NCI-H1436 (cell line): ENCODE results near the gene CDH2.

Experiments used
- DNase-seq: peaks from one replicate; lab custom pipeline; 2025; lab: John Stamatoyannopoulos, UW

CDH2 gene

DNA sequence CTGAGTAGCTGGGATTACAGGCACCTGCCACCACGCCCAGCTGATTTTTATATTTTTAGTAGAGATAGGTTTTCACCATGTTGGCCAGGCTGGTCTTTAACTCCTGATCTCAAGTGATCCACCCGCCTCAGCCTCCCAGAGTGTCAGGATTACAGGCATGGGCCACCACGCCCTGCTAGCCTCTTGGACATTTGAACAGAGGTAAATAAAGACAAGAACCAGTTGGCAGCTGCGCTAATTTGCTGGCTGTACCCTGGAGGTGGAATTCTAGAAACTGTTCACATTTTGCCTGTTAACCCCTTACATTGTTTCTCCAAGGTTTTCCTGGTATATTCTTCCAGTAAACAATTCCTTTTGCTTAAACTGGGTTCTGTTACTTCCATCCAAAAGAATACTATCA is 132.9 kb downstream of the CDH2 start:
- DNase-seq: no peak

DNA sequence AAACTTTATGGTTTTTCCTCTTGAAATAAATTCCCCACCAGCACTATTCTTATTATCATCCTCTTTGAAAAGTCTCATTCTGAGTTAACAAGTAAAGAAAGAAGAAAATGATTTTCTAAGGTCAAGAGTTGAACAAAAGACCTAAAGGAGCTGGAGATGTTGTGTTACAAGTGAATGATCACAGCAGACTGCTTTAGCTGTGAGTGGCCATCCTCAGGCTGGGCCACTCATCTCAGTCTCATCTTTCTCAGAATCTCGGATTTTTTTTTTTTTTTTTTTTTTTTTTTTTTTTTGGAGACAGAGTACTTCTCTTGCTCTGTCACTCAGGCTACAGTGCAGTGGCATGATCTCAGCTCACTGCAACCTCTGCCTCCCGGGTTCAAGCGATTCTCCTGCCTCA is 133.3 kb downstream of the CDH2 start:
- no peak for DNase-seq

DNA sequence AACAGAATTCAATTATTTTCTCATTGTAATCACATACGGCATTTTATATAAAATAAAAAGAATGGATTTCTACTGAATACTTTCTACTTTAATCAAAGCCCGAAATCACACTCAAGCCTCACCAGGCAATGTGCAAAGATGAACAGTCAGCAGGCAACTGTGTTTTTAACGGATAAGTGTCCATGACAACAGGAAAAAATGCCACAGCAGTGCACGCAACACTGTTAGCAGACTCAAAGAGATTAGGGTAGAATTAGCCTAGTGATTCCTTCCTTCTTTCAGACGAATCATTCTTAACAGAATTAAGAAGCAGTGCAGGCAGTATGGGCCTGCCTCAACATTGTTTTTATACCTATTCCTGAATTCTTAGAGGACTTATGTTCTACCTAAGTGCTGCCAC is 135.6 kb downstream of the CDH2 start:
- no peak for DNase-seq

DNA sequence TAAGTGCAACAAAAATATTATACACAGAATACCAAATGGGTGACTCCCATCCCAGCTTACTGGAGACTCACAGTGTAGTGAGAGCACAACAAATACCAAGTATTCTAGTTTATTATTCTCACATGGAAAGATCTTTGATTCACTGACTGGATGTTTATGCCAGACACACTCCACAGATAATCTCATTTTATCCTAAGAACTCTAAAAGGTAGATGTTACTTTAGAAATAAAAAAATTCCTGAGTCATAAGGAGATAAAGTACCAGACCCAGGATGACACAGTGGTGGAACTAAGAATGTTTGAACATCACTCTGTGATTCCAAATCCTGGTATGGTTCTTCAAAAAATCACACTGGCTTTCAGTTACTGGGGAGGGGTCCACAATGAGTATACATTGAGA is 136.2 kb downstream of the CDH2 start:
- DNase-seq: no peak

DNA sequence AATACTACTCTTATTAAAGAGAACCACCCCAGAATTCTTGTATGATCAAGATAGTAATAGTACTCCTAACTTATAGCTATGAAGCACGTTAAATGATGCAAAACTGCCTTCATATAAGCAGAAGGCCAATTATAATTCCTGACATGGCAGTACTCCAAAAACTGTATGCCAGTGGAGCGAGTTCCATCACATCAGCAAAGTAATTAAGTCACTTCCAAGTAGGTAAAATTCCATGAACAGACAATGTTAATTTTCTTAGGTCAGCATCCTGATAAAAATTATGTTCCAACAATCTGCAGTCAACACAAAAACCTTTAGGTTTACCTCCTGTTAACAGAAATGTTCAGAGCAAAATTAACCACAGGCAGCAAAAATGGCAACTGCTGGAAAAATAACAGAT is 136.7 kb downstream of the CDH2 start:
- no peak for DNase-seq

DNA sequence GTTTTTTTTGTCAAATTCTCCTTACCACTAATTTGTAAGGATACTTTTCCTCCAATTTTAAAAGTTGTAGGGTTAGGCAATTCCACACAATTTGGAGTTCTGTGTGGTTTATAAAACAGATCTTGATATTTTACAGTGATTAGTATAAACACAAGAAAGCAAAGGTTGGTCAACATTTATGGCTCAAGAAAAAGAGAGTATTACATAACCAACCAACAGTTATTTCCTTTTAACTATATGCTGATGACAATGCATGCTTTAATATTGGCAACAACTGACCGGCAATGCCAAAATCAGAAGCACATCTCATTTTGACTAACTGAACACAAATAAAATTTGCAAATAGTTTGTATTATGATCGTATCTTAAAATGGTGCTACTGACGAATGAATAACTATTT is 137.2 kb downstream of the CDH2 start:
- DNase-seq: no peak

DNA sequence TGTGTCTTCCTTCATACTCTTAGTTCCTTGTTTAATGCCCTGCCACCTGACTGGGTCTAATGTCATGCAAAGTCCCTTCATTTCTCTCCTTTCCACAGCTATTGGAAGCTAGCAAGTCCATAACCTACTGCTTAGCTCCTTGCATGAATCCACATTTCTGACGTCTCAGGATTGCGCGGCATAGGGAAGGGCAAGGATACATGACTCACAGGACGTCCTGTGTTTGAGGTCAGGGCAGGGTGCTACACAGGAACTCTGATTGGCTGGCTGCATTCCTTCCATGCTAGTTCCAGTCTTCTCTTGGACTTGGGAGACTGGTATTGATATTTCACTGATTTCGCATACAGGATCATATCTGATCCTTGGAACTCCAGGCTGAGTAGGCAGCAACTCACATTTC is 137.9 kb downstream of the CDH2 start:
- no peak for DNase-seq

DNA sequence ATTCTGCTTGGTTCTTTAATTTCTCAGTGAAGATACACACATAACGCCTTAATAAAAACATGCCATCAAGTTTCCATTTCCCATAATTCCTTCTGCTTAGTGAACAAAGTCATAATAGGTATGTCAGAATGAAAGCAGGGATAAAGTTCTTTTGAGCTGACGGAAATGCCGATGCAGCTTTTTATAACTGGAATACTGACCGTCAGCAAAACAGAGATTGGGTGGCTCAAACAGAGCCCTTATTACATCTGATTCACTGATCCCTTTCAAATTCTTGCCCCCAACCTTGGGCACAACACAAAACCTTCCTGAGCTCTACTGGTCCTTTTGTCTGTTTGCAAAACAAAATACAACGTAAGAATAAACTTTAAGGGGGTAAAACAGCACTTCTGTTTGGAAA is 140.4 kb downstream of the CDH2 start:
- DNase-seq: no peak

DNA sequence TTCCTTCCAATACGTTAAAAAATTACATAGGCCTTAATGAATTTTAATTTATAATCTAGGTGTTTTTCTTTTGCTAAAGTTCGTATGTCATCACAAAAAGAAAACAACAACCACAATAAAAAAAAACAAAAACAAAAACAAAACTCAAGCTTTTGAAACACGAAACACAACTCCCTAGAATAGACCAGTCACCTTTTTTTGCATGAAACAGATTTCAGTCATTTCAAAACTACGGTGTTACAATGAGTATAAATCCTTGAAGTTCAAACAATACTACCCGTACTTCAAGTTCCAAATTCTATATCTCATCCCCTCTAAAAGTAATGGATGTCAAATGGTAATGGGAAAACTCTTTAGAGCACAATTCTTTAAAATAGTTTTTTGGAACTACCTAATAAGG is 142.4 kb downstream of the CDH2 start:
- no peak for DNase-seq

DNA sequence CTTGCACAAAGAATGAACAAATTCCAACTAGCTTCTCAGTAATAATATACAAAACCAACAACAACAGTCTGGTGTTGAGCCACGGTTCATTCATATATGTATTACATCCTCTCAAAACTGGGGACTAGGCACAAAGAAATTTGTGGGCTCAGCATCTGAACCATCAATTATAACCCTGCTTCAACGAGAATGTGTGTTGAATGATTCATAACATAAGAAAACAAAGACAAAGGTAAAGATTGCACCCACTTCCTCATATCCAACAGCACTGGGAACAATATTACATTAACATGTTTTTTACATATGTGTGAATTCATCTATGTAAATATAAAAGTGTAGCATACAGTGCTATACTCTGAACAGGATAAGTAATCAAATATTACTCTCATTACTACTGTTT is 144.8 kb downstream of the CDH2 start:
- no peak for DNase-seq

DNA sequence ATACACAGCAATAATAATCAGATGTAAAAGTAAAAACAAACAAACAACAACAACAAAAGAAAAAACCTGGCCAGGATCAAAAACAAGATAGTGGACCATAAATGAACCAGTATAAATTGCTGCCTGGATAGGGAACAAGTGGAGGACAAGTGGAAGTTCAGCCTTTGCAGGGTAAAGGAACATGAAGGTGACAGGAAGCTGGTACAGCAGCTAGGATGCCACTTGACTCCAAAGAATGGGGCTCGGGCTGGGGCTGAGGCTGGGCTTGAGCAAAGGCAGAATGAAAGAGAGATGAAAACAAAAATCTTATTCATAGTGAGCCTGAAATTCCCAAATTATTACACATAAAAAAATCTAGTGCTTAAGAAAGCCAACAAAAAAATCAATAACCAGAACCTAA is 146.5 kb downstream of the CDH2 start:
- no peak for DNase-seq

DNA sequence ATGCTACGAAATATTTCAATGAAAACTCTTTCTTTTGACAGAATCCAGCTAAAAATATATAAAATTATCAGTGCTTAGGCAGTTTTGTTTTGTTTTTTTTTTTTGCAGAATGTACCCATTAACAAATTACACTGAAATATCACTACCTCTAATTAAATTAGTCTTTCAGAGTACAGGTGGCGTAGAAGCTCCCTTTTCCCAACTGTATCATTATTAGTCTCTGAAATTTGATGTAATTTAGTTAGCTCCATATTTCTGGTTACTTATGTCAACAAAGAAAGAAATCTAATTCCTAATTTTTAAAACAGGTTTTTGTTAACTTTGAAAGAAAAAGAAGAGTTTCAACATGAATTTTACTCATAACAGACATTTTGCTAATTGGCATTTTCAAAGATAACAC is 149.2 kb downstream of the CDH2 start:
- DNase-seq: no peak

DNA sequence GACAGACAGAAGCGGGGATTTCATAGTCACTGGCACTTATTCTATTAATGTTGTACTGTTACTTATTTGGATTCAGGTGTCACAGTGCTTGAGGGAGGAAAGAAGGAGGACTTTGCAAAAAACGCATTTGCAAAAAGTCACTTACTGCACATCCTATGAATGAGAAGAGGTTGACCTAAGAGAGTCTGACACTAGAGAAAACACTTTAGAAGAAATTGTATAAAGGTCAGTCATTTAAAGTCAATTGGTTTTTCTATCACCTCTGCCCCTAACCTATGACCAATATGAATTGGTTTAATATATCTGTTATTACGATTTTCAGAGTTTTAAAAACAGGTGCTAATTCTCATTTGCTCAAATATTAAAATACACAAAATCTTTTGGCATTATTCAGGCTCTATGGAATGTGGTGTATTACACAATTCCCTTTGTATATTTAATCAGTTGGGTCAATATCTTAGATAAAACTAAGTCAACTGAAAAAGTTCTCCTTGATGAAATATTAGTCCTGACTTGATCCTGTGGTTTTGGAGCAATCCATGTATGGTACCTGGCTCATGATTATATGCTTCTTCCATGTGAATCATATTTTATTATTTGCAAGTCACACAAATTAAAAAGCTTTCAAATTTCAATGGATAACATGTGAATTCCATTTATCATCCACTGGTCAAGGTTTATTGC is 157.4 kb downstream of the CDH2 start:
- no peak for DNase-seq

DNA sequence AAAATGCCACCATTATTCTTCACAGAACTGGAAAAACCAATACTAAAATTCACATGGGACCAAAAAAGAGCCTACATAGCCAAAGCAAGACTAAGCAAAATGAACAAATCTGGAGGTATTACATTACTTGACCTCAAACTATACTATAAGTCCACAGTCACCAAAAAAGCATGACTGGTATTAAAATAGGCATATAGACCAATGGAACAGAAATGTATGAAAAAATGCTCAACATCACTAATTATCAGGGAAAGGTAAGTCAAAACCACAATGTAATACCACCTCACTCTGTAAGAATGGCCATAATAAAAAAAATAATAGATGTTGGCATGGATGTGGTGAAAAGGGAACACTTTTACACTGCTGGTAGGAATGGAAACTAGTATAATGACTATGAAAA is 158.6 kb downstream of the CDH2 start:
- no peak for DNase-seq

DNA sequence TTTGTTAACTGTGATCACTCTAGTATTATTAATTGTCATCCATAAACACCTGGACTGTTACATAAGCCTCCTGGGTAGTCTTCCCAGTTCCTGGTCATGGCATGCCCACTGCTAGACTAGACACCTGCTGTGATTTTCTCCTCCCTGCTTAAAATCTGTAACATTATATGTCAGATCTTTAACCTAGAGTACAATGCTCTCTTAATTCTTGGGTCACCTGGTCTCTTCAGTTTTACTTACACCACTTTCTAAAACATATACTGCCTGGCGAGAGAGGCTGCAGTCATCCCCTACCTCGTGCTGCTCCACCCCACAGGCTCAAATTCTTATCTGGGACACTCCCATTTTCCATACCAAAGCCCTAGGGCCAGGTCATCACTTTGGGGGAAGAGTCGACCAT is 161.3 kb downstream of the CDH2 start:
- no peak for DNase-seq

DNA sequence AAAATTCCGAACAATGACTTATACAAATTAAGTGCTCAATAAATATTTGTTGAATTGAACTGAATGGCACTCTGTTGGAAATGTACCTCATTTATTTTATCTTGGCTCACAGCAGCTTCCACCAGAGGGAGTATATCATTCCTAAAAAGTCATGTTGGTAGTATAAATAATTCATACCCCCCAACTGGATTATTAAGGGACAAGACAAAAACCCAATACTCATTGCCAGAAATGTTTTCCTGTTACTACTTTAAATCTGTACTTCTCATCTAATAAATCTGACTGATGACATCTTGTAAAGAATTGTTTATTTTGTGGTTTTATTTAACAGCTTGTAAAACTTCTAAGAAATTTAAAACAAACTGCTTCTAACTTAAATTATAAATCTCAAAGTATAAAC is 163.9 kb downstream of the CDH2 start:
- DNase-seq: no peak

DNA sequence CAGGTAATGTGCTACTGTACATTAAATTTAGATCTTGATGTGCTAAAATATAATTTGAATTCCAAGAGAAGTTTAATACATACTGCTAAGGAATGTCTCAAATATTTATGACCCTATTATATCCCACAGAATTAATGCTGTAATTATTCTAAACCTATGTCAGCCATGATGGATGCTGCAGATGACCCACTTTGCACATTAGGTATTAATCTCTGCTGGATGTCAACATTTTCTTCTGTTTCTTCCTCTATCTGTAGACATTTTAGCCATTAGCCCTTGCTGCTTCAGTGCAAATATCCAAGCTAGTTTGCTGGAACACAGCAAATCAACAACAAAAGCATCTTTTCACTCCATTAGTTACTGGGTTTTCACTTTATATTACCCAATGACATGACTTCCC is 164.6 kb downstream of the CDH2 start:
- no peak for DNase-seq

DNA sequence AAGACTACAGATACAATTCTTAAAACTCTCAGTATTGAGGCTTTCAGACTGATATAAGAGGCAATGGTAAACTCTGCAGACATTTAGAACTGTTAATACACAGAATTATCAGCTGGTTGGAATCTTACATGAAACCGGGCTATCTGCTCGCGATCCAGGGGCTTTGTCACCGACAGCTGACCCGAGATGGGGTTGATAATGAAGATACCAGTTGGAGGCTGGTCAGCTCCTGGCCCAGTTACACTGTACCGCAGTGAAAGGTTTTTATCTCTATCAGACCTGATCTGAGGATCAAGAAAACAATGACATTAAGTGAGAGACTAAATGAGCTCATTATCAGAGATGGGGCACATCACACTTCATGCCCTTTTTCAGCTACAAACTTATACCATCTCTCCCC is 167.3 kb downstream of the CDH2 start:
- DNase-seq: no peak

DNA sequence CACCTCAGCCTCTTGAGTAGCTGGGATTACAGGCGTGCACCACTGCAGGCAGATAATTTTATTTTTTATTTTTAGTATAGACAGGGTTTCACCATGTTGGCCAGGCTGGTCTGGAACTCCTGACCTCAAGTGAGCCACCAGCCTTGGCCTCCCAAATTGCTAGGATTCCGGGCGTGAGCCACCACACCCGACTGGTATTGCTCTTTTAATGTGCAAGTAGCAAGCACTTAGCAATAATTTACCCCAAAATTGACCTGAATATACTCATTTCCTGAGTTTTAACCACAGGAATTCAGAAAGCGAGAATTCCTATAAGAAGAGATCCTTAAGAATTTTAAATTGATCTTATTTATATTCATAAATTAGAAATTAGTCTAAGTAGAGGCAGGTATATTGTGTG is 169.1 kb downstream of the CDH2 start:
- no peak for DNase-seq

DNA sequence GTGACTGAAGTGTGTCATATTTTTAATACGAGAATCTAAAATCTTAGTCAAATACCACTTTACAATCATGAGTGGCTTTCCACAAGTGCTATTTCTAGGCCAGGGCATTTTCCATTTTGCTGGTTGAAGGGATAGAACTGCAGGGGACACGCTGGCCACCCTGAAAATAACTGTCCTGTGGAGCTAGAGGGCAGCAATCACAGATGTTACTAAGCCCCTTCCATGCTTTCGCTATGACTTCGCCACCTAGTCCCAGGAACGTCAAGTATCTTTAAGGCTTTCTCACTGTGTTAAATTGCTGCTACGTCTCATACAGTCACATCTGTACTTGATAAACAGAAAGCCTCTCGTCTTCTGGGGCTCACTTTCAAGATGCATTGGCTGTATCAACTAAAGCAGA is 171.8 kb downstream of the CDH2 start:
- DNase-seq: no peak

DNA sequence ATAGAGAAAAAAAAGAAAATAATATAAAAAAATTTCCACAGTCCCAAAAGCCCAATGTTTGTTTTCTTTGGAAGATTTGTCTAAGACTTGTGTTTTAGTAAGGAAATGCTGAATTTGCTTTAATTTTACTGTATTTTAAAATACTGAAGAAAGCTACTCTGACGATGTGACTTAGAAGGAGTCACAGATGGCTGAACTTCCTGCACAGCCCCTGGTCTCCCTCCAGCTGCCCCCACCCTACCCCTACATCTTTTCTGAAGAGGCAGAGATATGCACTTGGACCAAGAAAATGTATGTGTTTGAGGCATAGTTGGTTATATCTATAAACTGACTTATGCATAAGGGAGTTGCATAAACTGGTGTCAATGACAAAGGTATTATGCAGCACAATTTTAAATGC is 172.3 kb downstream of the CDH2 start:
- DNase-seq: no peak

DNA sequence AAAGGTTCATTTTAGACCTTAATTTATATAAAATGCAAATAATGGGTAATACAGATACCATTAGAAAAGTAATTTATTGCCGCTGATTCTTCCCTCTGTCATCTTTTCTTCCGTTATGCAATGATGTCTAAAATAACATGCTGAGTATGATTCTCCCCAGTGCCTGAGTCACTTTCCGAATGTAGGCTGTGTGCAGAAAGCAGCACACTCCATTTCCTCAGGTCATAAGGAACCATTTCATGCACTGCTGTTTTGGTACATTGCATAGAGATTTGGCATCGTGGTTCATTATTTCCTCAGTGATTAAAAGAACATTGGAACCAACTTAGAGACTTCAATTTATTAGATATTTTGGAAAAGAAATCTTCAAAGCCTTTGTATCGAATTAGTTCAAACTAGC is 173.5 kb downstream of the CDH2 start:
- no peak for DNase-seq

DNA sequence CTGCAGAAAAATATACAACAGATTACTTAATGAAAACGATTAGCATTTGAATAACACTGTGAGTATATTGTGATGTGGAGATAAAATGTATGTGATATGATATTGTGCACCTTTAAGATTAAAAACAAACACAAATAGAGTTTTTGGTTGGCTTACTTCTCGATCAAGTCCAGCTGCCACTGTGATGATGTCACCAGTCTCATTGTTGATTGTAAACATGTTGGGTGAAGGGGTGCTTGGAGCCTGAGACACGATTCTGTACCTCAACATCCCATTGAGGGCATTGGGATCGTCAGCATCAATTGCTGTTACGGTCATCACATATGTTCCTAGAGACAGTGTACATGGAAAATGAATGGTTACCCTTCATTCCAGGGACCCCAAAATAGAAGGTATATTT is 174.1 kb downstream of the CDH2 start:
- no peak for DNase-seq

DNA sequence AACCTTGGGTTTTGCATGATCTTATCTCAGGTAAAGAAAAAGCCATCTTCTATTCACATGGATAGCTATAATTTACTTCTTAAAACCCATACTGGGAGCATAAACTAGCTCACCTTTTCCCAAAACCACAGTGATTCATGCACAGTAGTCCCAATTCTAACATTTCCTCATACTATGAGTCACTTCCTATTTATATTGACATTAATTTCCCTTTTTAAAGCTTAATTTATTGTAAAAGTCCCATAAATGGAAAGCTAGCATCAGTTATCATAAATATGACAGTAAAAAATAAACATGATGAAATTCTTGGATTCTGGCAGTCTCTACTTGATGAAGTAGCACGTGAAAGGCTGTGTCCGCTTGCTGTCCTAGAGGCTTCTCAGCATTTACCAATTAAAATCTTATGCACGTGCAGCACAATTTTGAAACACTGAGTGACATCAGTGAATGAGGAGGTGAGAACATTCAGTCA is 180.1 kb downstream of the CDH2 start:
- DNase-seq: no peak
